Ascending aorta (tissue), 2 donors: ENCODE results near the gene PROB1. TPM values are rescaled to one million over a fixed set of nuclear protein-coding genes. Genes with fewer than 3 reads are reported as not detected.
"Not testable (repeated sequence)": the region's sequence is repeated elsewhere in the genome, so short reads cannot be mapped to it uniquely, and the experiment has no call there.

Experiments
- DNase-seq, 2 donors: peaks; one replicate each; pipeline ENCODE4 v3.0.0-alpha.2; 2019; ENCODE audit warnings: low spot score in 2 of 2
- H3K27ac ChIP-seq, 2 donors: fragments of 200-600 bp; sonication (generic); one replicate each; pipeline ENCODE4 v1.5.1; 2016 to 2017; ENCODE audit warnings: mild to moderate bottlenecking in 1 of 2
- H3K27me3 ChIP-seq: fragments of 200-600 bp; sonication (generic); one replicate; pipeline ENCODE4 v1.5.1; 2017
- H3K36me3 ChIP-seq, 2 donors: fragments of 200-600 bp; sonication (generic); one replicate each; pipeline ENCODE4 v1.5.1; 2016
- H3K4me1 ChIP-seq, 2 donors: fragments of 200-600 bp; sonication (generic); one replicate each; pipeline ENCODE4 v1.5.1; 2016 to 2017; ENCODE audit warnings: mild to moderate bottlenecking in 1 of 2
- H3K4me3 ChIP-seq, 2 donors: fragments of 200-600 bp; sonication (generic); one replicate each; pipeline ENCODE4 v1.5.1; 2016 to 2017; ENCODE audit warnings: mild to moderate bottlenecking in 1 of 2
- H3K9me3 ChIP-seq, 2 donors: fragments of 200-600 bp; sonication (generic); one replicate each; pipeline ENCODE4 v1.5.1; 2016
- CTCF ChIP-seq, 3 experiments: fragments of 200-600 bp in 2 of 3; fragments of 450-650 bp in 1 of 3; sonication (generic) in 2 of 3; IDR thresholded peaks; one replicate each; pipeline ENCODE4 v1.5.1; 2016 to 2019; ENCODE audit warnings: antibody characterized with exemption in 3 of 3, mild to moderate bottlenecking in 1 of 3, moderate library complexity in 1 of 3
- intact Hi-C: fragments of 100-400 bp; cut with DNase I; formaldehyde crosslinking; loops from one replicate; pipeline ENCODE4 v1.15.1; 2023
- total RNA-seq: library from RNA; depleted of rRNA; stranded (reverse); fragments of >200 nt; gene quantifications from one replicate; pipeline ENCODE4 v1.1.0, GENCODE V29; 2016

Gene PROB1
- total RNA-seq, 1 donor from 2014 or later, result 4.3 TPM

- intact Hi-C loops, result no loop called here
- Histone ChIP-seq H3K4me1 (peaks cover 3 to 6% of the 10 kb centered on the region in 2 donors), H3K9me3 (no peaks in the 10 kb centered on the region), H3K27ac (no peak overlapping the region), H3K36me3 (no peaks in the 10 kb centered on the region), H3K27me3 (no peaks in the 10 kb centered on the region), H3K4me3 (no peak overlapping the region)
- DNase-seq, result no peak
- TF ChIP-seq CTCF (IDR thresholded peaks at IDR 0.05), result no peak
These were observed 7.2 kb downstream of the PROB1 start for GRCh38 chr5:139387611-139388197.

- DNase-seq, H3K27me3 ChIP-seq, H3K27ac ChIP-seq, H3K36me3 ChIP-seq, H3K4me1 ChIP-seq, H3K9me3 ChIP-seq, H3K4me3 ChIP-seq, intact Hi-C loops: not testable (repeated sequence)
These were observed 7.9 kb downstream of the PROB1 start for GRCh38 chr5:139386956-139387355.

- Histone ChIP-seq H3K27me3 (no peaks in the 10 kb centered on the region), H3K4me3 (no peak overlapping the region), H3K27ac (no peak overlapping the region), H3K4me1 (peaks cover 2 to 3% of the 10 kb centered on the region in 2 donors), H3K36me3 (no peaks in the 10 kb centered on the region), H3K9me3 (no peaks in the 10 kb centered on the region)
- no peak for TF ChIP-seq CTCF (IDR thresholded peaks at IDR 0.05)
- intact Hi-C loops, result no loop called here
- no peak for DNase-seq
These were observed 8.9 kb downstream of the PROB1 start for GRCh38 chr5:139386050-139386438.

GRCh38 chr5:139385061-139386049, 9.5 kb downstream of the PROB1 start:
- Histone ChIP-seq H3K27me3 (no peaks in the 10 kb centered on the region), H3K4me1 (peaks cover 2 to 3% of the 10 kb centered on the region in 2 donors), H3K4me3 (peak overlapping the region; percentile 17 to 58), H3K36me3 (no peaks in the 10 kb centered on the region), H3K27ac (peak overlapping the region in 1 of 2 donors; percentile 42), H3K9me3 (no peaks in the 10 kb centered on the region)
- intact Hi-C loops, result no loop called here
- TF ChIP-seq CTCF (IDR thresholded peaks at IDR 0.05), result peak in 1 of 3 experiments; percentile 11
- DNase-seq, result no peak

- Histone ChIP-seq H3K9me3 (no peaks in the 10 kb centered on the region), H3K27me3 (no peaks in the 10 kb centered on the region), H3K4me1 (peaks cover 2 to 3% of the 10 kb centered on the region in 2 donors), H3K36me3 (no peaks in the 10 kb centered on the region), H3K4me3 (peak overlapping the region in 1 of 2 donors; percentile 58), H3K27ac (peak overlapping the region in 1 of 2 donors; percentile 42)
- intact Hi-C loops, result no loop called here
- no peak for DNase-seq
- TF ChIP-seq CTCF (IDR thresholded peaks at IDR 0.05), result no peak
These were observed 10.3 kb downstream of the PROB1 start for GRCh38 chr5:139384591-139385051.
